Fibroblast of lung (primary cell): ENCODE measurements around the gene PI16. TPM values are rescaled to one million over a fixed set of nuclear protein-coding genes. Genes with fewer than 3 reads are reported as not detected.
"Not testable (repeated sequence)": the region's sequence is repeated elsewhere in the genome, so short reads cannot be mapped to it uniquely, and the experiment has no call there.

Experiments used
- DNase-seq, 2 donors: peaks; one replicate each; pipeline versions ENCODE4 v3.0.0 to v3.0.0-alpha.2; 2010; ENCODE audit warnings: low read depth in 2 of 2
- H2AFZ ChIP-seq: 2 replicates; pipeline ENCODE4 v1.5.1; 2012; ENCODE audit warnings: low read length, control low read depth, inconsistent platforms
- H3K27ac ChIP-seq: 2 replicates; pipeline ENCODE4 v1.5.1; 2011; ENCODE audit warnings: low read length, control low read depth; ENCODE audit not compliant: insufficient read depth
- H3K27me3 ChIP-seq: 2 replicates; pipeline ENCODE4 v1.5.1; 2011; ENCODE audit warnings: mild to moderate bottlenecking, low read length; ENCODE audit not compliant: control insufficient read depth, insufficient read depth
- H3K36me3 ChIP-seq: 2 replicates; pipeline ENCODE4 v1.5.1; 2011; ENCODE audit warnings: low read length; ENCODE audit not compliant: control insufficient read depth, insufficient read depth
- H3K4me1 ChIP-seq: 2 replicates; pipeline ENCODE4 v1.5.1; 2011; ENCODE audit warnings: low read length; ENCODE audit not compliant: control insufficient read depth, insufficient read depth; ENCODE audit errors: extremely low read depth
- H3K4me2 ChIP-seq: 2 replicates; pipeline ENCODE4 v1.5.1; 2011; ENCODE audit warnings: low read length, control low read depth; ENCODE audit not compliant: insufficient read depth; ENCODE audit errors: extremely low read depth
- H3K4me3 ChIP-seq, 4 experiments: fragments of 200-600 bp in 1 of 4; sonication (generic) in 1 of 4; replicated peaks in 1 of 4; 2 replicates each; pipeline ENCODE4 v1.5.1; 2011 to 2016; ENCODE audit warnings: low read length in 4 of 4, low read depth in 3 of 4, mild to moderate bottlenecking in 3 of 4, control low read depth in 2 of 4, inconsistent platforms in 1 of 4, mixed read lengths in 1 of 4; ENCODE audit not compliant: insufficient read depth in 1 of 4; ENCODE audit errors: control extremely low read depth in 1 of 4
- H3K79me2 ChIP-seq: 2 replicates; pipeline ENCODE4 v1.5.1; 2012; ENCODE audit warnings: mild to moderate bottlenecking, low read length, inconsistent platforms; ENCODE audit not compliant: control insufficient read depth, insufficient read depth
- H3K9ac ChIP-seq: 2 replicates; pipeline ENCODE4 v1.5.1; 2011; ENCODE audit warnings: mild to moderate bottlenecking, low read length, control low read depth; ENCODE audit not compliant: insufficient read depth
- H3K9me3 ChIP-seq: 2 replicates; pipeline ENCODE4 v1.5.1; 2012; ENCODE audit warnings: low read depth, low read length; ENCODE audit not compliant: control insufficient read depth, insufficient read depth
- H4K20me1 ChIP-seq: 2 replicates; pipeline ENCODE4 v1.5.1; 2011; ENCODE audit warnings: low read length; ENCODE audit not compliant: control insufficient read depth, insufficient read depth; ENCODE audit errors: extremely low read depth
- CTCF ChIP-seq, 2 donors: IDR thresholded peaks in 1 of 2; conservative IDR thresholded peaks in 1 of 2; 1 replicate in 1 of 2; 2 replicates in 1 of 2; pipeline ENCODE4 v1.5.1; 2011 to 2012; ENCODE audit warnings: low read length in 2 of 2, control low read depth in 1 of 2, inconsistent platforms in 1 of 2, low read depth in 1 of 2, mild to moderate bottlenecking in 1 of 2
- EZH2 ChIP-seq: IDR thresholded peaks from 2 replicates; pipeline ENCODE4 v1.5.1; 2012; ENCODE audit warnings: low read length, control low read depth, mild to moderate bottlenecking; ENCODE audit errors: missing control alignments
- polyA plus RNA-seq, 2 donors: library from polyadenylated mRNA; depleted of rRNA in 1 of 2; stranded (reverse) in 1 of 2; unstranded in 1 of 2; fragments of >200 nt; gene quantifications; 2 replicates each; pipeline ENCODE4 v1.2.1, GENCODE V29; 2011 to 2012; ENCODE audit warnings: missing spikeins in 1 of 2
- total RNA-seq: library from RNA; depleted of rRNA; stranded (reverse); fragments of >200 nt; gene quantifications from 2 replicates; pipeline ENCODE4 v1.2.1, GENCODE V29; 2014

Gene PI16
- total and polyA plus RNA-seq, 2 donors (not counting 1 experiment from before 2014, with no cell fraction given), result 0.09 TPM; not detected in 1

DNA sequence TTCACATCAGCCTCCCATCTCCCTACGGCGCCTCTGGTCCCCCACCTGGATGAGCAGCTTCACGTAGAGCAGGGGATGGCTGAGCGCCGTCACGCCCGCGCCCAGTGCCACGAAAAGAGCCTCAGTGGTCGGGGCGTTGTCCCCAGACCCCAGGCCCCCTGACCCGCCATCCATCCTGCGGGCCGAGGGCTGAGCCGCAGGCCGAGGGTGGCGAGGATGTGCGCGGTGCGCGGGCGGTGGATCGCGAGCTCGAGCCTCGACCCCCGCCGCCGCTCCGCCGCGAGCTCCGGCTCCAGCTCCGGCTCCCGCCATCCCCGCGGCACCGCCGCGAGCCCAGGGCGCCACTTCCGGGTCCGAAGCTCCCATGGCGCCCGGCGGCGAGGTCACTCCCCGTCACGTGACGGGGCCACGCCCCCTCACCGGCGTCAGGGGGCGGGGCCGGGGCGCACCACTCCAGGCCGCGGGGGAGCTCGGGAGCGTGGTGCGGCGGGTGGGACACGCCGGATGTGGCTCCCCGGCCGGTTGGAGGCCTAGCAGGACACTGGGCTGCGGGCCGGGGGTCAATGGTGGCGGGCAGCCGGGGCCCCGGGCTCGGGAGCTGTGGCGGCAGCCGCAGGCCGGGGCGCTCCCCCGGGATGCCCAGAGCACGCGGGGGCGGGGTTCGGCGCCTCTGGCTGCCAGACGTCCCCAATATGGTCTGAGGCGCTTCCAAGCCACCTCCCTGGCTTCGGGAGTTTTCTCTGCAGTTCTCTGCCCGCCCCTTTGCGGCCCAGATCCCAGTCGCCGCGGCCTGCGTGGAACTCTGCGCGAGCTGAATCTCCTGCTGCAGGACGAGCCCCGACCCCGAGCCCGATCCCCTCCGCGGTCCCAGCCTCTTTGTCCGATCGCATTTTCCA lies 31.5 kb downstream of the PI16 start, which contains the start of gene MTCH1:
MTCH1 (minus strand) TSS at position 389 of the 896 bp plus-strand sequence; CDS start at position 366, 23 bp downstream.
- peaks cover 49% of the 10 kb centered on the region for H3K79me2 ChIP-seq
- peak within 1 kb of the TSS; percentile 96 for H3K27ac ChIP-seq
- peaks cover 3% of the 10 kb centered on the region for H4K20me1 ChIP-seq
- H3K4me3 ChIP-seq, result peak within 1 kb of the TSS; percentile 76 to 96 (median 90)
- peak; percentile 88 to 91 for DNase-seq
- peak within 1 kb of the TSS; percentile 98 for H3K9ac ChIP-seq
- TF ChIP-seq CTCF (conservative IDR thresholded peaks at IDR 0.05 in 1 of 2, IDR thresholded peaks at IDR 0.05 in 1 of 2; ENCODE audit: low read depth in 1 of 2, low read length in 2 of 2) (no peak), EZH2 (no peak)
- H3K4me2 ChIP-seq, result peak within 1 kb of the TSS; percentile 99
- H3K4me1 ChIP-seq, result peaks cover 10% of the 10 kb centered on the region
- H3K27me3 ChIP-seq, result peaks cover 4% of the 10 kb centered on the region
- H3K9me3 ChIP-seq, result no peaks in the 10 kb centered on the region
- H2AFZ ChIP-seq, result peak within 1 kb of the TSS; percentile 77
- no peaks in the 10 kb centered on the region for H3K36me3 ChIP-seq

DNA sequence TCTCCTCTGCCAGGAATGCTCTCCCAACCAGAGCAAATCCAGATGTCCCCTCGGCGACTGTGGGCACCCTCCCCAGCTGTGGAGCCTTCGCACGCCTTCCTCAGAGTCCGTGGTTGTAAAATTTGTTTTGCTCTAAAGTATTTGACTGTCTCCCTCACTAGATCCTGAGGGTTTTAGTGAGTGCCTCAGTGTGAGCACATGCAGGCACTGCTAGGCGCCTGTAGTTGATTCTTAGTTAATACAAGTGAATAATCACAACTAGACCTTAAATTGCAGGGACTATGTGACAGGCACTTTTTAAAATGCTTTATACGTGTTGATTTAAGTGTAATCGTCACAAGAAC lies 32.1 kb downstream of the PI16 start:
- Histone ChIP-seq H3K9ac (peak overlapping the region; percentile 98), H3K36me3 (no peaks in the 10 kb centered on the region), H3K27ac (peak overlapping the region; percentile 96), H2AFZ (peak overlapping the region; percentile 77), H3K27me3 (peaks cover 6% of the 10 kb centered on the region), H3K9me3 (no peaks in the 10 kb centered on the region), H3K4me2 (peak overlapping the region; percentile 99), H3K79me2 (peaks cover 43% of the 10 kb centered on the region), H4K20me1 (peaks cover 3% of the 10 kb centered on the region), H3K4me3 (peak overlapping the region; percentile 74 to 91 (median 82)), H3K4me1 (peaks cover 10% of the 10 kb centered on the region)
- no peak for DNase-seq
- TF ChIP-seq EZH2 (no peak), CTCF (conservative IDR thresholded peaks at IDR 0.05 in 1 of 2, IDR thresholded peaks at IDR 0.05 in 1 of 2; ENCODE audit: low read depth in 1 of 2, low read length in 2 of 2) (no peak)

- no peak overlapping the region for H2AFZ ChIP-seq
- no peak for DNase-seq
- H3K9ac ChIP-seq, result no peak overlapping the region
- TF ChIP-seq EZH2 (no peak), CTCF (conservative IDR thresholded peaks at IDR 0.05 in 1 of 2, IDR thresholded peaks at IDR 0.05 in 1 of 2; ENCODE audit: low read depth in 1 of 2, low read length in 2 of 2) (no peak)
- no peaks in the 10 kb centered on the region for H4K20me1 ChIP-seq
- H3K27me3 ChIP-seq, result peaks cover 6% of the 10 kb centered on the region
- H3K4me3 ChIP-seq, result no peak overlapping the region
- no peaks in the 10 kb centered on the region for H3K9me3 ChIP-seq
- H3K36me3 ChIP-seq, result no peaks in the 10 kb centered on the region
- peaks cover 17% of the 10 kb centered on the region for H3K79me2 ChIP-seq
- H3K27ac ChIP-seq, result no peak overlapping the region
- H3K4me1 ChIP-seq, result peaks cover 3% of the 10 kb centered on the region
- no peak overlapping the region for H3K4me2 ChIP-seq
These were observed 34.7 kb downstream of the PI16 start for GRCh38 chr6:36989264-36989663.

DNA sequence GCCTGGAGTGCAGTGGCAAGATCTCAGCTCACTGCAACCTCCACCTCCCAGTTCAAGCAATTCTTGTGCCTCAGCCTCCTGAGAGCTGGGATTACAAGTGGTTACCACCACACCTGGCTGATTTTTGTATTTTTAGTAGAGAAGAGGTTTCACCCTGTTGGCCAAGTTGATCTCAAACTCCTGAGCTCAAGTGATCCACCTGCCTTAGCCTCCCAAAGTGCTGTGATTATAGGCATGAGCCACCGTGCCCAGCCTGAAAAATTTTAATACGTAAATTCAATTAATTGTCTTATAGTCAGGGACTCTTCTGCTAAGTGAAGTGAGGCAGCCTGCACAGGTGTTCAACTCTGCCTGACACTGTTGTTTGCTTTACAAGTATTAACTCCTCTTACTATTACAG lies 35.9 kb downstream of the PI16 start:
- not testable (repeated sequence) for H3K4me2 ChIP-seq, H3K9me3 ChIP-seq, DNase-seq, H3K4me1 ChIP-seq, H3K79me2 ChIP-seq, H4K20me1 ChIP-seq, H2AFZ ChIP-seq, H3K36me3 ChIP-seq, H3K4me3 ChIP-seq, H3K27me3 ChIP-seq, H3K27ac ChIP-seq, H3K9ac ChIP-seq
